NCI-H446 (cell line): ENCODE results near the gene PLXNC1.

Source experiments
- DNase-seq, 2 experiments: peaks; one replicate each; lab custom pipeline; 2025; lab: John Stamatoyannopoulos, UW

Gene PLXNC1

DNA sequence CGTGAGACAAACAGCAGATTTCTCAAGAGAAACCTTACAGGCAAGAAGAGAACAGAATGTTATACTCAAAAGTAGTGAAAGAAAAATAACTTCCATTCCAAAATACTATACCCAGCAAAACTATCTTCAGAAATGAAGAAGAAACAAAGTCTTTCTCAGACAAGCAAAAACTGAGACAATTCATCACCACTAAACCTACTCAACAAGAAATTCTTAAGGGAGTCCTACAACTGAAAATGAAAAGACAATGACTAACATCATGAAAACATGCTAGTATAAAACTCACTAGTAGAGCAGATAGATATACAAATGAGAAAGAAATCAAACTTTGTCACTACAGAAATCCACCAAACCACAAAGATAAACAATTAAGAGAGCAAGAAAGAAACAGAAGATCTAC lies 204.8 kb downstream of the PLXNC1 start:
- no peak for DNase-seq
